Measurements from ENCODE around the gene STPG4.

DNA sequence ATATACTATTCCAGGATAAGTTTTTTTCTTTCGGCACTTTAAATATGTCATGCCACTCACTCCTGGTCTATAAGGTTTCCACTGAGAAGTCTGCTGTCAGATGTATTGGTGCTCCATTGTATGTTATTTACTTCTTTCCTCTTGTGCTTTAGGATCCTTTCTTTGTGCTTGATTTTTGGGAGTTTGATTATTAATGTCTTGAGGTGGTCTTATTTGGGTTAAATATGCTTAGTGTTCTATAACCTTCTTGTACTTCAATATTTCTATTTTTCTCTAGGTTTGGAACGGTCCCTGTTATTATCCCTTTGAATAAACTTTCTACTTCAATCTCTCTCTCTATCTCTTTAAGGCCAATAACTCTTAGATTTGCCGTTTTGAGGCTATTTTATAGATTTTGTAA, 28.3 kb downstream of the STPG4 start:
- TF ChIP-seq POLR2A (IDR thresholded peaks at IDR 0.05) (no peak), EP300 (IDR thresholded peaks at IDR 0.05) (no peak)
- TF ChIP-seq, protein P1, sequence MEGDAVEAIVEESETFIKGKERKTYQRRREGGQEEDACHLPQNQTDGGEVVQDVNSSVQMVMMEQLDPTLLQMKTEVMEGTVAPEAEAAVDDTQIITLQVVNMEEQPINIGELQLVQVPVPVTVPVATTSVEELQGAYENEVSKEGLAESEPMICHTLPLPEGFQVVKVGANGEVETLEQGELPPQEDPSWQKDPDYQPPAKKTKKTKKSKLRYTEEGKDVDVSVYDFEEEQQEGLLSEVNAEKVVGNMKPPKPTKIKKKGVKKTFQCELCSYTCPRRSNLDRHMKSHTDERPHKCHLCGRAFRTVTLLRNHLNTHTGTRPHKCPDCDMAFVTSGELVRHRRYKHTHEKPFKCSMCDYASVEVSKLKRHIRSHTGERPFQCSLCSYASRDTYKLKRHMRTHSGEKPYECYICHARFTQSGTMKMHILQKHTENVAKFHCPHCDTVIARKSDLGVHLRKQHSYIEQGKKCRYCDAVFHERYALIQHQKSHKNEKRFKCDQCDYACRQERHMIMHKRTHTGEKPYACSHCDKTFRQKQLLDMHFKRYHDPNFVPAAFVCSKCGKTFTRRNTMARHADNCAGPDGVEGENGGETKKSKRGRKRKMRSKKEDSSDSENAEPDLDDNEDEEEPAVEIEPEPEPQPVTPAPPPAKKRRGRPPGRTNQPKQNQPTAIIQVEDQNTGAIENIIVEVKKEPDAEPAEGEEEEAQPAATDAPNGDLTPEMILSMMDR (IDR thresholded peaks at IDR 0.05) = no peak

Measured in tibial nerve (tissue), 4 donors.